Bronchial epithelial cell (primary cell): Measurements from ENCODE around the gene PTPRN2. TPM values are rescaled to one million over a fixed set of nuclear protein-coding genes. Genes with fewer than 3 reads are reported as not detected.

Experiments
- DNase-seq: peaks from one replicate; pipeline ENCODE4 v3.0.0-alpha.2; 2010; ENCODE audit warnings: low read depth
- FAIRE-seq: peaks from 2 replicates; lab custom pipeline; 2011; peaks lifted over from hg19 to GRCh38; lab: Jason Lieb, UNC
- H3K27me3 ChIP-seq: 2 replicates; pipeline ENCODE4 v1.5.1; 2011; ENCODE audit warnings: low read length; ENCODE audit not compliant: control insufficient read depth, insufficient read depth
- H3K36me3 ChIP-seq: 2 replicates; pipeline ENCODE4 v1.5.1; 2011; ENCODE audit warnings: low read length; ENCODE audit not compliant: control insufficient read depth, insufficient read depth
- H3K4me3 ChIP-seq: 2 replicates; pipeline ENCODE4 v1.5.1; 2011; ENCODE audit warnings: mild to moderate bottlenecking, low read depth, low read length, control low read depth
- CTCF ChIP-seq: IDR thresholded peaks from 2 replicates; pipeline ENCODE4 v1.5.1; 2011; ENCODE audit warnings: mild to moderate bottlenecking, moderate library complexity, low read length, control low read depth, inconsistent platforms; ENCODE audit not compliant: insufficient read depth, severe bottlenecking
- total RNA-seq: library from RNA; depleted of rRNA; stranded (reverse); fragments of >200 nt; gene quantifications from 2 replicates; pipeline ENCODE4 v1.2.1, GENCODE V29; 2014

Gene PTPRN2
- total RNA-seq, 1 donor from 2014 or later, result 1.1 TPM

GRCh38 chr7:157643525-157643970 lies 944.1 kb downstream of the PTPRN2 start:
- no peak overlapping the region for H3K4me3 ChIP-seq
- DNase-seq (no peak), FAIRE-seq (no peak)
- H3K36me3 ChIP-seq, result no peaks in the 10 kb centered on the region
- no peaks in the 10 kb centered on the region for H3K27me3 ChIP-seq
- no peak for TF ChIP-seq CTCF

GRCh38 chr7:157641866-157642265 lies 945.8 kb downstream of the PTPRN2 start:
- H3K27me3 ChIP-seq, result no peaks in the 10 kb centered on the region
- no peaks in the 10 kb centered on the region for H3K36me3 ChIP-seq
- TF ChIP-seq CTCF, result no peak
- DNase-seq (no peak), FAIRE-seq (peak; percentile 43)
- H3K4me3 ChIP-seq, result no peak overlapping the region

GRCh38 chr7:157640144-157640543 lies 947.5 kb downstream of the PTPRN2 start:
- no peak for TF ChIP-seq CTCF
- DNase-seq (no peak), FAIRE-seq (no peak)
- H3K27me3 ChIP-seq, result no peaks in the 10 kb centered on the region
- no peak overlapping the region for H3K4me3 ChIP-seq
- H3K36me3 ChIP-seq, result no peaks in the 10 kb centered on the region

GRCh38 chr7:157638563-157638962 lies 949.1 kb downstream of the PTPRN2 start:
- TF ChIP-seq CTCF, result no peak
- FAIRE-seq, result no peak
- no peaks in the 10 kb centered on the region for H3K36me3 ChIP-seq
- no peaks in the 10 kb centered on the region for H3K27me3 ChIP-seq
- no peak overlapping the region for H3K4me3 ChIP-seq
- DNase-seq, result no peak

- H3K36me3 ChIP-seq, result no peaks in the 10 kb centered on the region
- DNase-seq (no peak), FAIRE-seq (no peak)
- no peak overlapping the region for H3K4me3 ChIP-seq
- no peaks in the 10 kb centered on the region for H3K27me3 ChIP-seq
- TF ChIP-seq CTCF, result no peak
Observed at GRCh38 chr7:157637216-157637949, 950.2 kb downstream of the PTPRN2 start.

GRCh38 chr7:157635669-157636068 lies 952.0 kb downstream of the PTPRN2 start:
- DNase-seq (no peak), FAIRE-seq (no peak)
- no peak for TF ChIP-seq CTCF

More at GRCh38 chr7:157635669-157636068, 952.0 kb downstream of the PTPRN2 start:
- H3K27me3 ChIP-seq, result no peaks in the 10 kb centered on the region
- no peaks in the 10 kb centered on the region for H3K36me3 ChIP-seq
- no peak overlapping the region for H3K4me3 ChIP-seq
